HG02763 (cell line): Measurements from ENCODE around the gene APOB.

Experiments
- ATAC-seq: cut with Tn5 transposase; IDR thresholded peaks from one replicate; pipeline ENCODE4 v1.9.1; 2021; ENCODE audit warnings: mild to moderate bottlenecking, moderate library complexity; ENCODE audit not compliant: unreplicated experiment

The APOB gene, protein sequence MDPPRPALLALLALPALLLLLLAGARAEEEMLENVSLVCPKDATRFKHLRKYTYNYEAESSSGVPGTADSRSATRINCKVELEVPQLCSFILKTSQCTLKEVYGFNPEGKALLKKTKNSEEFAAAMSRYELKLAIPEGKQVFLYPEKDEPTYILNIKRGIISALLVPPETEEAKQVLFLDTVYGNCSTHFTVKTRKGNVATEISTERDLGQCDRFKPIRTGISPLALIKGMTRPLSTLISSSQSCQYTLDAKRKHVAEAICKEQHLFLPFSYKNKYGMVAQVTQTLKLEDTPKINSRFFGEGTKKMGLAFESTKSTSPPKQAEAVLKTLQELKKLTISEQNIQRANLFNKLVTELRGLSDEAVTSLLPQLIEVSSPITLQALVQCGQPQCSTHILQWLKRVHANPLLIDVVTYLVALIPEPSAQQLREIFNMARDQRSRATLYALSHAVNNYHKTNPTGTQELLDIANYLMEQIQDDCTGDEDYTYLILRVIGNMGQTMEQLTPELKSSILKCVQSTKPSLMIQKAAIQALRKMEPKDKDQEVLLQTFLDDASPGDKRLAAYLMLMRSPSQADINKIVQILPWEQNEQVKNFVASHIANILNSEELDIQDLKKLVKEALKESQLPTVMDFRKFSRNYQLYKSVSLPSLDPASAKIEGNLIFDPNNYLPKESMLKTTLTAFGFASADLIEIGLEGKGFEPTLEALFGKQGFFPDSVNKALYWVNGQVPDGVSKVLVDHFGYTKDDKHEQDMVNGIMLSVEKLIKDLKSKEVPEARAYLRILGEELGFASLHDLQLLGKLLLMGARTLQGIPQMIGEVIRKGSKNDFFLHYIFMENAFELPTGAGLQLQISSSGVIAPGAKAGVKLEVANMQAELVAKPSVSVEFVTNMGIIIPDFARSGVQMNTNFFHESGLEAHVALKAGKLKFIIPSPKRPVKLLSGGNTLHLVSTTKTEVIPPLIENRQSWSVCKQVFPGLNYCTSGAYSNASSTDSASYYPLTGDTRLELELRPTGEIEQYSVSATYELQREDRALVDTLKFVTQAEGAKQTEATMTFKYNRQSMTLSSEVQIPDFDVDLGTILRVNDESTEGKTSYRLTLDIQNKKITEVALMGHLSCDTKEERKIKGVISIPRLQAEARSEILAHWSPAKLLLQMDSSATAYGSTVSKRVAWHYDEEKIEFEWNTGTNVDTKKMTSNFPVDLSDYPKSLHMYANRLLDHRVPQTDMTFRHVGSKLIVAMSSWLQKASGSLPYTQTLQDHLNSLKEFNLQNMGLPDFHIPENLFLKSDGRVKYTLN (N-terminal part only)

DNA sequence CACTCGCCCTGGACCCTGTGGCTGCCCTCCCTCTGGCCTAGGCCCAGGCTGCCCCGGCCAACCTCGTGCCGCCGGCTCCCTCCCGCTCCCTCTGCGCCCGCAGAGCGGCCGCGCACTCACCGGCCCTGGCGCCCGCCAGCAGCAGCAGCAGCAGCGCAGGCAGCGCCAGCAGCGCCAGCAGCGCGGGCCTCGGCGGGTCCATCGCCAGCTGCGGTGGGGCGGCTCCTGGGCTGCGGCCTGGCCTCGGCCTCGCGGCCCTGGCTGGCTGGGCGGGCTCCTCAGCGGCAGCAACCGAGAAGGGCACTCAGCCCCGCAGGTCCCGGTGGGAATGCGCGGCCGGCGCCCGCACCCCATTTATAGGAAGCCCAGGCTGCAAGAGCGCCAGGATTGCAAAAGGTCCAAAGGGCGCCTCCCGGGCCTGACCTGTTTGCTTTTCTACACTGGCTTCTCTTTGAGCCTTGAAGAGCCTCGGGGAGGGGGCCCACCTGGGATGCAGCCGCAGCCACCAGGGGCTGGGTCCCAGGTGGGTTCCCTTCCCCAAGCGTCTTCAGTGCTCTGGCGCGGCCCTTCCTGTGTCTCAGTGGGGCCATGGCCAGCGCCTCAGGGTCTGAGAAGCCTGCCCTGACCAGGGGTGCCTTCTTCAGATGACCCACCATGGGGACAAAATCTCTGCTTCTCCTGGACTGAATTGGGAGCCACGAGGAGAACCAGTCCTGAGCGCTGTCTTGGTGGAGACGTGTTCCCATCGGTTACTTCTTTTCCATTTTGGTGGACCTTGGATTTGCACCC, at the start of gene APOB:
APOB (minus strand) TSS at position 330 of the 789 bp plus-strand sequence; CDS start at position 202, 128 bp downstream.
- ATAC-seq, result no peak

DNA sequence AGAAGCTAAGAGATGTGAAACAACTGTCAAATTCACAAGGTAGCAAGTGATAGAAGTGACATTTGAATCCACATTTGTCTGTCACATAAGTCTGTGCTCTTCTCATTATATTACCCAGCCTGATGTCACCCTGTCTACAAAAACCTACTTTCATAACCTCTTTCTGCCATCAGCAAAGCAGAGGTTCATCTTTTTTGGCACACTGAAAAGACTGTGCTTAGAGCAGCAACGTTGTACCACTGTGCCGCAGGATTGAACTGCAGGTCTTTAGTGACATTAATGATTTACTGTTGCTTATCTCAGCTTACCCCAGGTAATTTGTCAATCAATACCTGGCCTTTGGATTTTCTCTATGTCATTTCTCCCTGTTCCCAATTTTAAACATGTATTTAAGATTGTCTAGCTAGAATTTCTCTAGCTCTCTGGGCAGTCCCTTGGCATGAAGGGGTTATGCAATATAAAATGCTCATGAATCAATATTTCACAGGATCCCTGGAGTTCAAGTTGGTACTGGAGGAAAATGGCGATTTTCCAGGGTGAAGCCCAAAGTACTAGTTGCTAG, 48.5 kb upstream of the APOB start:
- no peak for ATAC-seq

DNA sequence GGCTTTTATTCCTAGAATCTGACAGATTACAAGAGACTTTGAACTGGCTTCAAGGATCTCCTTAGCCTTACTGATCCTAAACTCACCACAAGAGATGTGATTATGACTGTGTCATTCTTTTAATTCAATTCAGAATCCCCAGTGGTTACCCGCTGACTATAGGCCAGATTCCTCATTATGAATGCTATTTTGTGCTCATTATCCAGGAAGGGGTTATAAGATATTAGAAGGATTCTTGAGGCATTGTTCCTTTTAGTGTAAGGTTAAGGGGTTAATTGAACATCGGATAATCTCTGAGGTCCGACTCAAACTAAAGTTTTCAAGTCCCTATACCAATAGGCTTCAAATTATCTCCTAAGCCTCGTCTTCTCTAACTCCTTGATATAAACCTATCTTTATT, 40.5 kb upstream of the APOB start:
- ATAC-seq, result no peak

DNA sequence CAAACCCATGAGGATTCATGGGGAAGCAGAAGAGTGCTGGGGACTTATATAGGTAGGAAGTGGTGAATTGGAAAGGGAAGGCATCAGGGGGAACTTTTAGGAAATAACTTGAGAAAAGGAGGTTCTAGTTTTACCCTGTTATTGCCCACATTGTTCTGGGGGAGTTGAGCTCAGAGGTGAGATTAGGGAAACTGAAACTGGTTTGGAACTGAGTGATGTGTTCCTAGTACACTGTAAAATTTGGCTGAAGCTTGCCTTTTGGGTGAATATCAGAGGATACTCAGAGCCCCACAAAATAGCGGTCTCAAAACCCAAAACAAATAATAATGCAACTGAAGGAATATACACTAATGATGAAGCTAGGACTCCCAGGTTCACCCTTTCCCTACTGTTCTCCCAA, 39.6 kb upstream of the APOB start:
- no peak for ATAC-seq

DNA sequence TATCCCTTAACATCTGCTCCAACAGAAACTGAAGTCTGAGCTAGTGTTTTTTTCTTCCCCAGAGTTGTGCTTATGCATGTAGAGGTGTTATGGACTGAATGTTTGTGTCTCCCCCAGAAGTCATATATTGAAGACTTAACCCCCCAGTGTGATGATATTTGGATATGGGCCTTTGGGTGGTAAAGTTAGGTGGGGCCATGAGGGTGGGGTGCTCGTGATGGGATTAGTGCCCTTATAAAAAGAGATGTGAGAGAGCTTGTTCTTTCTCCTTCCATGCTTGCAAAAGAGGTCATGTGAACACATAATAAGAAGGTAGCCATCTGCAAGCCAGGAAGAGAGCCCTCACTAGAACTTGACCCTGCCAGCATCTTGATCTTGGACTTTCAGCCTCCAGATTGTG, 34.4 kb upstream of the APOB start:
- no peak for ATAC-seq

- ATAC-seq, result no peak
Measured at GRCh38 chr2:21072477-21073242, 28.8 kb upstream of the APOB start.

GRCh38 chr2:21070341-21071257, 26.7 kb upstream of the APOB start:
- ATAC-seq, result no peak

DNA sequence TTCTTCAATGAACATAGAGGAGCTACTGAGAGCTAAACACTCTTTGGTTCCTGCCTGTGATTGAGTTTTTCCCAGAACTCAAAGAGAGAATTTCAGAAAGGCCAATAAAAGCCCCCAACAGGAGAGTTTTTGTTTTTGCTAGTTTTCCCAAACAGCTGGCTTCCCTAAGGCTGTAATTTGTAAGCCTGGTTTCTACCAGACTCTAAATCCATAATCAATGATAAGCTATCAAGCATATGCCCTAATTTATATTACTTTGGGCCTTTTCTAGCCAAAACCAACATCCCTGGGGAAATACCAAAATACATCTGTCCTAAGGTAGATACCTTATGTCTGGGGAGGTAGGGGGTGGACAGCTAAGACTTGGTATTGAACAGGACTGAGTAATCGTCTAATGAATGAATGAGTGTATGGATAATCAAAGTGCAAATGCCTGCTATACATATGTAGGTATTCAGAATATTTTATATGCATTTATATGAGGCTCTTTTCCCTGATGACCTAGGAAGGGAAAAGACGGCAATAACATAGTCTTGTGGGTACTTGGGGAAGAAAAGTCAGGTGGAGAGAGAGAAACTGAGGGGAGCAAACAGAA, 26.0 kb upstream of the APOB start:
- ATAC-seq, result no peak

GRCh38 chr2:21067859-21068537, 24.1 kb upstream of the APOB start:
- ATAC-seq, result no peak

DNA sequence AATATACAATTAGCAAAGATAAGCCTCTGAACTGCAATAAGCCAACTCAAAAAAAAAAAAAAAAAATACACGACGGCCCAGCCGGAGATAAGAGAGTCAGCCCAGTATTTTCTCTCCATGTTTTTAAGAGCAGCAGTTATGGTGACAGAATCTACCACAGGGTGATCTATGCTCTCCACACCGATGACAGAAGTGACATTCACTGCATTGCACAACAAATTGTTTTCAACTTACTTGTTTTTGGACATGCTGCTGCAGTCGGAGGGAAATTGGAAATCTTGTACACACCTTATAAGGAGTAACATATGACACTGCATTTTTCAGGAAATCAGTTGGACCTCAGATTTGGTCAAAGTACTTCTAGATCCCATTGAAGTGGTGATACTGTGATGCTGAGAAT, 23.3 kb upstream of the APOB start:
- ATAC-seq, result no peak

DNA sequence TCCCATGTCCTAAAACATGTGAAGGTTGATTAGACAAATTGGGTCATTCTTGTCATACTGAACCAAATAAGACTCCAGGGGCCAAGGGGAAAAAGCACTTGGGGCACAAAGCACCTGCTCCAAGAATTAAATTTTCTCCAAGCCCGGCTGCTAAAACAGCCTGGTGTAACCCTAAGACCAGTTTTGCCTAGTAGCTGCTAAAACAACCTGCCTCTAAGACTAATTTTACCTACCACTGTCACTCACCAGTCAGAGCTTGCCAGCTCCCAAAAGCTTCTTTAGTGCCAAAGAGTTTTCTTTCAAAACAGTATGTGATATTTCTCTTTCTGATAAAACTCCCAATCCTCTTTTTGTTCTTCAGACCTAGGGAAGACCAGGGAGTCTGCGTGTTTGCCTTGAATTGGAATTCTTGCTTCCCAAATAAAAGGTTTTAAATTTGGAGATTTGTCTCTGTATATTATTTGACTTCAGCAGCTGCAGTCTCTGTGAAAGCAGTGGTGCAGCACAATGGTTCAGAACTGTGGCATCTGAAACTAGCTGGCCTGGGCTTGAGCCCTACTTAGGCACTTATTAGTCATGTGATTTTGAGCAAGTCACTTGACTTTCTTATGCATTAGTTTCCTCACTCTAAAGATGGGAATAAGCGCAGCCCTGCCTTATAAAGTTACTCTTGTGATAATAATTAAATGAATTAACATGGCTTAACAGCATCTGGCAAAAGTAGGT, 16.2 kb upstream of the APOB start:
- ATAC-seq, result no peak

DNA sequence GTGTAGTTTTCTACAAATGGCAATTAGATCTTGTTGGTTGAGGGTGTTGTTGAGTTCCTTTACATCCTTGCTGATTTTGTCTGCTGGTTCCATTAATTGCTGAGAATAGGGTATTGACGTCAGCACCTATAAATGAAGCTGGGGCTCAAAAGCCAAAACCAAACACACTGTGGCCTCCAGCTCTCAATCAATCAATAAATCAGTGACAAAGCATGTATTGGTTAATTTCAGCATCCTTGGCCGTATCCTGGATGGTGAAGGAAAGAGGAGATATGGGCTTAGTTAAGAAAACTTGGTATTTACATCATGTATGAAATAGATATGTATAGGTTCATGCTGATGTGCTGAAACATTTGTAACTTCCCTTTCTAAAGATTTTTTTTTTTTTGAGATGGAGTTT, 13.2 kb upstream of the APOB start:
- no peak for ATAC-seq

GRCh38 chr2:21055879-21056790, 12.3 kb upstream of the APOB start:
- no peak for ATAC-seq

- no peak for ATAC-seq
Measured at GRCh38 chr2:21055451-21055850, 11.6 kb upstream of the APOB start.

GRCh38 chr2:21054011-21054410, 10.1 kb upstream of the APOB start:
- no peak for ATAC-seq

GRCh38 chr2:21052044-21052443, 8.2 kb upstream of the APOB start:
- no peak for ATAC-seq
